COR-L47 (cell line): ENCODE results near the gene PPCDC.
A peak's percentile ranks its signal among the peaks of the same experiment; 100 is the strongest.

ENCODE experiments used
- DNase-seq: peaks from one replicate; lab custom pipeline; 2025; lab: John Stamatoyannopoulos, UW

Gene PPCDC

GRCh38 chr15:75044258-75044878 is 21.0 kb downstream of the PPCDC start:
- DNase-seq, result no peak

GRCh38 chr15:75045332-75046015 is 22.1 kb downstream of the PPCDC start:
- DNase-seq, result no peak

GRCh38 chr15:75048394-75048793 is 25.0 kb downstream of the PPCDC start:
- DNase-seq, result no peak

GRCh38 chr15:75049392-75049791 is 26.0 kb downstream of the PPCDC start:
- peak; percentile 86 for DNase-seq

- no peak for DNase-seq
Measured at GRCh38 chr15:75050283-75050682, 26.9 kb downstream of the PPCDC start.

- DNase-seq, result no peak
Measured at GRCh38 chr15:75051191-75051608, 27.8 kb downstream of the PPCDC start.

- DNase-seq, result no peak
Measured at GRCh38 chr15:75051711-75052110, 28.3 kb downstream of the PPCDC start.

GRCh38 chr15:75052972-75053747 is 29.8 kb downstream of the PPCDC start:
- DNase-seq, result no peak

- no peak for DNase-seq
Measured at GRCh38 chr15:75053748-75054125, 30.3 kb downstream of the PPCDC start.

GRCh38 chr15:75054172-75054897 is 30.9 kb downstream of the PPCDC start:
- DNase-seq, result no peak

GRCh38 chr15:75056036-75056435 is 32.6 kb downstream of the PPCDC start:
- DNase-seq, result no peak

GRCh38 chr15:75058127-75058905 is 34.9 kb downstream of the PPCDC start:
- DNase-seq, result no peak

- DNase-seq, result no peak
Measured at GRCh38 chr15:75059607-75060006, 36.2 kb downstream of the PPCDC start.

GRCh38 chr15:75061272-75061671 is 37.9 kb downstream of the PPCDC start:
- DNase-seq, result no peak

GRCh38 chr15:75062706-75063105 is 39.3 kb downstream of the PPCDC start:
- DNase-seq, result no peak

GRCh38 chr15:75063338-75063737 is 39.9 kb downstream of the PPCDC start:
- DNase-seq, result no peak

- no peak for DNase-seq
Measured at GRCh38 chr15:75063889-75064288, 40.5 kb downstream of the PPCDC start.

GRCh38 chr15:75064846-75065245 is 41.5 kb downstream of the PPCDC start:
- no peak for DNase-seq

- no peak for DNase-seq
Measured at GRCh38 chr15:75065467-75065850, 42.1 kb downstream of the PPCDC start.

- DNase-seq, result no peak
Measured at GRCh38 chr15:75065851-75066509, 42.6 kb downstream of the PPCDC start.
